Type B pancreatic cell (in vitro differentiated cells): ENCODE measurements around the gene USP5. TPM values are rescaled to one million over a fixed set of nuclear protein-coding genes. Genes with fewer than 3 reads are reported as not detected.

Experiments used
- DNase-seq: peaks from one replicate; pipeline ENCODE4 v3.0.0; 2021; ENCODE audit warnings: mixed read lengths; ENCODE audit not compliant: unreplicated experiment; ENCODE audit errors: extremely low spot score
- H3K27ac Mint-ChIP-seq: 2 replicates; pipeline ENCODE4 v1.8.0; 2021; ENCODE audit warnings: mild to moderate bottlenecking, mixed read lengths
- H3K27me3 Mint-ChIP-seq: 2 replicates; pipeline ENCODE4 v1.8.0; 2021; ENCODE audit warnings: mixed read lengths
- H3K36me3 Mint-ChIP-seq: 2 replicates; pipeline ENCODE4 v1.8.0; 2021; ENCODE audit warnings: mixed read lengths
- H3K4me1 Mint-ChIP-seq: one replicate; pipeline ENCODE4 v1.8.0; 2021; ENCODE audit warnings: mixed read lengths; ENCODE audit not compliant: unreplicated experiment
- H3K4me3 Mint-ChIP-seq: 2 replicates; pipeline ENCODE4 v1.8.0; 2021; ENCODE audit warnings: mild to moderate bottlenecking, mixed read lengths
- H3K9me3 Mint-ChIP-seq: 2 replicates; pipeline ENCODE4 v1.8.0; 2021; ENCODE audit warnings: mixed read lengths
- total RNA-seq: library from RNA; stranded (reverse); gene quantifications from 2 replicates; pipeline ENCODE4 v1.2.1, GENCODE V29; 2021; ENCODE audit warnings: low replicate concordance
- TF ChIP-seq, protein P1 (sequence below): fragments of 200-600 bp; sonication (generic); conservative IDR thresholded peaks from 2 replicates; pipeline ENCODE4 v1.5.0; 2021; ENCODE audit warnings: antibody characterized with exemption, mild to moderate bottlenecking

Gene USP5
- total RNA-seq, 1 donor from 2014 or later = 121 TPM

GRCh38 chr12:6894321-6894720 lies 42.4 kb downstream of the USP5 start:
- Mint-ChIP-seq H3K4me3 (no peak overlapping the region), H3K27me3 (no peaks in the 10 kb centered on the region), H3K27ac (no peak overlapping the region), H3K36me3 (peaks cover under 1% of the 10 kb centered on the region), H3K9me3 (no peaks in the 10 kb centered on the region), H3K4me1 (peaks cover 4% of the 10 kb centered on the region)
- TF ChIP-seq, protein P1, sequence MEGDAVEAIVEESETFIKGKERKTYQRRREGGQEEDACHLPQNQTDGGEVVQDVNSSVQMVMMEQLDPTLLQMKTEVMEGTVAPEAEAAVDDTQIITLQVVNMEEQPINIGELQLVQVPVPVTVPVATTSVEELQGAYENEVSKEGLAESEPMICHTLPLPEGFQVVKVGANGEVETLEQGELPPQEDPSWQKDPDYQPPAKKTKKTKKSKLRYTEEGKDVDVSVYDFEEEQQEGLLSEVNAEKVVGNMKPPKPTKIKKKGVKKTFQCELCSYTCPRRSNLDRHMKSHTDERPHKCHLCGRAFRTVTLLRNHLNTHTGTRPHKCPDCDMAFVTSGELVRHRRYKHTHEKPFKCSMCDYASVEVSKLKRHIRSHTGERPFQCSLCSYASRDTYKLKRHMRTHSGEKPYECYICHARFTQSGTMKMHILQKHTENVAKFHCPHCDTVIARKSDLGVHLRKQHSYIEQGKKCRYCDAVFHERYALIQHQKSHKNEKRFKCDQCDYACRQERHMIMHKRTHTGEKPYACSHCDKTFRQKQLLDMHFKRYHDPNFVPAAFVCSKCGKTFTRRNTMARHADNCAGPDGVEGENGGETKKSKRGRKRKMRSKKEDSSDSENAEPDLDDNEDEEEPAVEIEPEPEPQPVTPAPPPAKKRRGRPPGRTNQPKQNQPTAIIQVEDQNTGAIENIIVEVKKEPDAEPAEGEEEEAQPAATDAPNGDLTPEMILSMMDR = no peak
- DNase-seq = no peak

DNA sequence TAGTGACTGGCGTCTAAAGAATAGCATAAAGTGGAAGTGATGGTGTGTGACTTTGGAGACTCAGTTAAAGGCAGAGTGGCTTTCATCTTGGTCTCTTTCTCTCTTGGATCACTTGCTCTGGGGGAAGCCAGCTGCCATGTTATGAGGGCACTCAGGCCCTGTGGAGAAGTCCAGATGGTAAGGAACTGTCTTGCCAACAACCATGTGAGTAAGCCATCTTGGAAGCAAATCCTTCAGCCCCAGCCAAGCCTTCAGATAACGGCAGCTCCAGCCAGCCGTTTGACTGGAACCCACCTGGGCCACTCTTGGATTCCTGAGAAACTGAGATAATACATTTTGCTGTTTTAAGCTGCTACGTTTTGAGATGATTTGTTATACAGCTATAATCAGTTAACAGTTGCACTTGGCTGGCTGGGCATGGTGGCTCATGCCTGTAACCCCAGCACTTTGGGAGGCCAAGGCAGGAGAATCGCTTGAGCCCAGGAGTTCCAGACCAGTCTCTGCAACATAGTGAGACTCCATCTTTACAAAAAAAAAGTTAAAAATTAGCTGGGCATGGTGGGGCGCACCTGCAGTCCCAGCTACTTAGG lies 45.0 kb downstream of the USP5 start:
- H3K9me3 Mint-ChIP-seq = no peaks in the 10 kb centered on the region
- no peak overlapping the region for H3K4me3 Mint-ChIP-seq
- TF ChIP-seq, protein P1 = no peak
- DNase-seq = no peak
- H3K27me3 Mint-ChIP-seq = no peaks in the 10 kb centered on the region
- peaks cover 4% of the 10 kb centered on the region for H3K36me3 Mint-ChIP-seq
- H3K27ac Mint-ChIP-seq = peak overlapping the region; percentile 51
- no peaks in the 10 kb centered on the region for H3K4me1 Mint-ChIP-seq

- no peak overlapping the region for H3K27ac Mint-ChIP-seq
- no peaks in the 10 kb centered on the region for H3K4me1 Mint-ChIP-seq
- TF ChIP-seq, protein P1 = no peak
- no peaks in the 10 kb centered on the region for H3K9me3 Mint-ChIP-seq
- H3K4me3 Mint-ChIP-seq = no peak overlapping the region
- no peak for DNase-seq
- no peaks in the 10 kb centered on the region for H3K27me3 Mint-ChIP-seq
- H3K36me3 Mint-ChIP-seq = peaks cover 10% of the 10 kb centered on the region
Observed at GRCh38 chr12:6899427-6899826, 47.5 kb downstream of the USP5 start.

- no peaks in the 10 kb centered on the region for H3K9me3 Mint-ChIP-seq
- TF ChIP-seq, protein P1 = no peak
- H3K4me3 Mint-ChIP-seq = no peak overlapping the region
Observed at GRCh38 chr12:6899837-6900519, 48.0 kb downstream of the USP5 start.

DNA sequence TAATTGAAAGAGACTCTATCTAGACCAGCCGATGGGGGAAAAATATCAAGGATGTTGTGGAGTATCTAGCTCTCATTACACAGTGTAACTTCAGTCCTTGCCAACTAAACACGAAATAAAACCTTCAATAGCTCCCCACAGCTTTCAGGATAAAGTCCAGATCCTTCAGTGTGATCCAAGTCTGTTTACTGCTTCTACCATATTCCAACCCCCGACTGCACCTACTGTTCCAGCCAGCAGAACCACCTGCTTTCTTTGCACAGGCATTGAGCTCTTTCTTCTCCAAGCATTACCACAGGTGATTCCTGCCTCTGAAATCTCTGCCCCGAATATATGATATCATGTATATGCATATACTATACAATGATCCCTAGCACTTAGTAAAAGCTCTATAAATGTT lies 50.5 kb downstream of the USP5 start:
- DNase-seq = no peak
- Mint-ChIP-seq H3K4me3 (no peak overlapping the region), H3K27me3 (no peaks in the 10 kb centered on the region), H3K4me1 (no peaks in the 10 kb centered on the region), H3K36me3 (peaks cover 10% of the 10 kb centered on the region), H3K9me3 (no peaks in the 10 kb centered on the region), H3K27ac (no peak overlapping the region)
- TF ChIP-seq, protein P1 = no peak

More at GRCh38 chr12:6899837-6900519, 48.0 kb downstream of the USP5 start:
- peaks cover 10% of the 10 kb centered on the region for H3K36me3 Mint-ChIP-seq
- H3K27ac Mint-ChIP-seq = no peak overlapping the region
- no peaks in the 10 kb centered on the region for H3K27me3 Mint-ChIP-seq
- no peak for DNase-seq
- H3K4me1 Mint-ChIP-seq = no peaks in the 10 kb centered on the region
